GM18499 (cell line): ENCODE measurements around the gene NLRP10.
"Not testable (repeated sequence)": the region's sequence is repeated elsewhere in the genome, so short reads cannot be mapped to it uniquely, and the experiment has no call there.

ENCODE experiments used
- ATAC-seq: cut with Tn5 transposase; IDR thresholded peaks from one replicate; pipeline ENCODE4 v1.9.1; 2021; ENCODE audit warnings: moderate number of reproducible peaks; ENCODE audit not compliant: insufficient read depth, unreplicated experiment

Gene NLRP10, protein sequence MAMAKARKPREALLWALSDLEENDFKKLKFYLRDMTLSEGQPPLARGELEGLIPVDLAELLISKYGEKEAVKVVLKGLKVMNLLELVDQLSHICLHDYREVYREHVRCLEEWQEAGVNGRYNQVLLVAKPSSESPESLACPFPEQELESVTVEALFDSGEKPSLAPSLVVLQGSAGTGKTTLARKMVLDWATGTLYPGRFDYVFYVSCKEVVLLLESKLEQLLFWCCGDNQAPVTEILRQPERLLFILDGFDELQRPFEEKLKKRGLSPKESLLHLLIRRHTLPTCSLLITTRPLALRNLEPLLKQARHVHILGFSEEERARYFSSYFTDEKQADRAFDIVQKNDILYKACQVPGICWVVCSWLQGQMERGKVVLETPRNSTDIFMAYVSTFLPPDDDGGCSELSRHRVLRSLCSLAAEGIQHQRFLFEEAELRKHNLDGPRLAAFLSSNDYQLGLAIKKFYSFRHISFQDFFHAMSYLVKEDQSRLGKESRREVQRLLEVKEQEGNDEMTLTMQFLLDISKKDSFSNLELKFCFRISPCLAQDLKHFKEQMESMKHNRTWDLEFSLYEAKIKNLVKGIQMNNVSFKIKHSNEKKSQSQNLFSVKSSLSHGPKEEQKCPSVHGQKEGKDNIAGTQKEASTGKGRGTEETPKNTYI

DNA sequence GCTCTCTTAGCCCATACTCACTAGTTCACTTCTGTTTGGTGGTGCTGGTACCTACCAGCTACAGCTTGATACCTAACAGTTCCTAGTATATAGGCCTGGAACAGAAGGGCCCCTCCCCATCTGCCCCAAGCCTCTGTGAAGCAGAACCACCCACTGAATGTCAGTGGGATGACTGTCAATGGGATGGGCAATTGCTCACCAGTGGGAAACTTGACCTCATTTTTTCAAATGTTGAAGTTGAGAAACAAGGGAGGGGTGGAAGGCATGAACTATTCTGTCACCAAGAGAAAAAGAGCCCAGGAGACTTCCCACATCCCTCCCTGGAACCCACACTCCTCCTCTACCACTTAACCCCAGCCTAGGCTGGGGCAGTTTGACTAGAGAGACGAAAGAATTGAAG is at the start of gene NLRP10:
NLRP10 (minus strand) TSS at position 62 of the 400 bp plus-strand sequence. CDS start 1,952 bp downstream, outside the sequence.
- ATAC-seq: no peak

DNA sequence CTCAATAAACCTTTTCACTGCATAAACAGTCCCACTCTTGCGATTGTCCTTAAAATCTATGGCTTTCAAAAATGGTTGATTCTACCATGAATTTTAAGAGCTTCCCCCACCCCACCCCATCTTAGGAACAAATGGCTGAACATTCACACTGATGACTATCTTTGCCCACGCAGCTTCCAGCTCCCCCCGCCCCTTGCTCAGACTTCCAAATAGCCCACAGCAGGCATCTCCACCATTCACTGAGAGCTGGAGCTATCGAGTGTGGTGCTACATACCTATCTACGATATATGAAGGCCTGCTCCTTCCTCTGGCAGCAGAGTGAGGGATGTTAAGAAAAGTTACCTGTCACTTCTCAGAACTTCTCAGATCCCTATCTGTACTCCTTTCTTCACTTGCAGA is 48.6 kb upstream of the NLRP10 start:
- no peak for ATAC-seq

DNA sequence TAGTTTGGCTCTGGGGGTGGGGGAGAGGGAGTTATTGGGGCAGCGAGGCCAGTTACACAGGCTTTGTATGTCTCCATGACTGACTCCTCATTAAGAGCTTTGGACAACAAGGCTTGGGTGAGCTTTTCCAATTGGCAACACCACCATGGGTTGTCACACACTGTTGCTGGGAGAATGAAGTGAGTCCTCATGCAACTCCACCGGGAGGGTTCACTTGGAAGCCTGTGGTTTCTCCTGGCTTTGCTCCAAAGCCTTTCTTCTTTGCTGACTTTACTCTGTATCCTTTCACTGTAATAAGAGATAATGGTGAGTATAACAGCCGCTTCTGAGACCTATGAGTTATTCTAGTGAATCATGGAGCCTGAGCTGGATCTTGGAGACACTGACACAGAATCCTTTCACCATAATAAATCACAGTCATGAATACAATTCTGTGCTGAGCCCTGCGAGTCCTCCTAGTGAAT is 46.8 kb upstream of the NLRP10 start:
- ATAC-seq: no peak

DNA sequence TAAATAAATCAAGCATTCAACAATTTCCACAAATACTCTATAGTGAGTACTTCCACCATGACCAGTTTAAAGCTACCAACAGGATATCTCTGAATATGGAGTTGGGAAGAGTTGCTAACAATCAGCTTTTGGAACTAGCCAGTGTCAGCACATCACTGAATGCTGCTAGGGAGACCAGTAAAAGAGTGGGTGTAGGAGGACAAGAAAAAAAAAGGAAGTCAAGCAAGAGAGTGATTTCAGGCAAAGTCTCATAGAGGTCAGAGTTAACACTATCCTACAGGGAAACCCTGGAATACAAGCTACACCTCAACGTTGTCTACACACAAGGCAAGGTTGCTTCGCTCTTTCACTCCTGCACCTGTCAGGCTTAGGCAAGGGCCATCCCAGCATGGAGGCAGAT is 46.1 kb upstream of the NLRP10 start:
- no peak for ATAC-seq

DNA sequence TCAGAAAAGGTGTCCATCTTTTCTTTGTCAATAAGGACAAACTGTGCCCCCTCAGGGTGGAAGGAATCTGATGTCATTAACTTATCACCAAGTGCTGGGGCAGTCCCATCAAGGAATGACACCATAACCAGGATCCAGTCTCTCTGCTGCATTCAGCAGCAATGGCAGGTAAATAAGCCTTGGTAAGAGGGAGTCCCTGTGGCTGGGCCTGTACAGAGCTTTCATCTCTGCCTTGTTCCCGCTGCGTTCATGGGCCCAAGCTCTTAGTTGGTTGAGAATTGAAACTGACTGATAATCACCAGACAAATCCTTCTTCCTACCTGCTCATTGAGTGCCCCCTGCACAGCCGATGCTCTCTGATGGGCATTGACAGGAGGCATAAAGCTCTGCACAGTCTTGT is 44.6 kb upstream of the NLRP10 start:
- ATAC-seq: no peak

DNA sequence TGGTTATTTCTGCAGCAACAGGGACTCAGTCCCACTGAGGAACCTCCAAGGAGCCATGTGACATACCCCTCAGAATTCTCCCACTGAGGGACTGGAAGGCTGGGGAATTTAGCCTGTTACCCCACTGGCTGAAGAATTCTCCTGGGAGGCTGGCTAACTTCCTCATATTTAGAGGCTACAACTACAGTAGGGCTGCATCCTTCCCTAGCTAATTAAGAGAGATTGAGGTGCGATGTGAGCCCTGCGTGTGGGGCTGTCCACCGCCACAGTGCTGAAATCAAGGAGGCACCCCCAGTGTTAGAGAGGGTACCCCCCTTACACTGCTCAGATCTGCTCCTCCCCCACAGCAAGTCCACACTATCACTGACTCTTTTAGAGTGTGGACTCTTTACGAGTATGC is 43.0 kb upstream of the NLRP10 start:
- ATAC-seq: no peak

DNA sequence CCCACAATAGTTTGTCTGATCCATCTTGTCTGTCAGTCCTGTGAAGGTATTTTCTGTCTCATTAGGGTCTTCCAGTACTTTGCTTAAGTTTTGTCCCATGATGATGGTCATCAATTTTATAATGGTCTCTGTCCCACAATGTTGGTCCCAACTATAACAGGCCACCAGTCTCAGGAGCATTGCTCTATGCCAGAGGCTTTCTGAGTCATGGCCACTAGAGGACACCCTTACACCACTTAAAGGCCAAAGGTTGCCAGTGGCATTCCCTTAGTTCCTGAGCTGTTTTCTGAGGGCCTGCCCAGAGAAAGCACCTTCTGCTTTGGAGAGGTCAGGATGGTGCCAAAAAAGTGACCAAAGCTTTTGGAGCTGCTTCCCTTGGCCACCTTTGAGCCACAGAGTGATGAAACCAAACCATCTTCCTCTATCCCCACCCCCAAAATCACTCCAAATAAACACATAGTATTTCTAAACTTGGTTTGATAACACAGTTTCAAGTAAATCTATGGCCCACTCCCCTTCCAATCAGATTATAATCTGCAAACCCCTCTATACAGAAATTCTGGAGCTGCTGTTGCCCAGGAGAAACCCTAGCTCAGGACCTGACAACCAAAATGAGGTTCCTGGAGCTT is 41.2 kb upstream of the NLRP10 start:
- ATAC-seq: peak; percentile 82

DNA sequence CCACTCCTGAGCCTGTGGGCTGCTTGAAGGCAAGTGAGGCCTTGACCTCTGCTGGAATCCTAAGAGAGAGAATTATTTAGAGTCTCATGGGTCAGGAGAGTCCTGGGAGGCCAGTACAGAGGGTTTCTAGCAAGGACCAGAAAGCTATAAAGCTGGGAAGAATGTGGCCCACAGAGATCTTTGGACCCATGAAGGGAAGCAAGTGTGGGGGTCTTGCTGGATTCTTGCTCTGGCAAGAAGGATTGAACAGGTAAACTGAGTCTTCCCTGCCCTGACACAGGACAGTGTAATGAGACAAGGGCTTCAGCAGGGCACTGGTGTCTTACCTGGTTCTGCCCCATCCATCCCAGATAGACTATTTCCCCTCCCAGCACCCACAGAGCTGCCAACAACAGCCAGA is 40.3 kb upstream of the NLRP10 start:
- ATAC-seq: no peak

DNA sequence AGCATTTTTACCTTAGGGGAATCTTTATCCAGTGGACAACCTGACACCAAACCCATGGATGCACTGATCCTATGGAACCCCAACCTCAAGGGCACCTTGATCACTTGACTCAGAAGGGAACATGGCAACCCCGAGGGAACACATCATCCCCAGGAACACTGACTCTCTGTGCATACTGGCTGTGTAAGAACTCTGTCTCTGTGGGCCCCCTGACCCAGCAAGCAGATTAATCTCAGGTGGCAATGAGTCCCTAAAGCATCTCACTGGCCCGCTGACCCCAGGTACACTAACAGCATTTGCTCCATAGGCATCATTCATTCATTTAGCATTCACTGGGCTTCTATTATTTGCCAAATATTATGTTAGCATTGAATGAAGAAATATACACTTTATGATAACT is 38.8 kb upstream of the NLRP10 start:
- no peak for ATAC-seq

DNA sequence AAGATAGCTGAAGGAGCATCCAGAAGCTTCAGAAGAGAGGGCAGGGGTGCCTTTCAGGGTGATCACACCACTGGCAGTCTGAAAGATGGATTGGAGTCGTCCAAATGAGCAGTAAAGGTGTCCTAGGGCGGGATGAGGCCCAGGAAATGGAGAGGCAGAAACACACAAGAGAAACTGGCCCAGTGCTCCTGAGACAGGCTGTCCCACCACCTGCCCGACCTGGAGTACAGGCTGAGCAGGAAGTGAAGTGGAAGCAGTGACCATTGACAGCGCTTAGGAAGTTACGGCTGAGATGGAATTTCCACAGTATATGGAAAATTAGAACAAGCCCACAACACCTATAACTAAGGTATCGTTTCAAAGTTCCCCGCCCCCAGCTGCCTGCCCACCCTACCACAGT is 37.9 kb upstream of the NLRP10 start:
- no peak for ATAC-seq

DNA sequence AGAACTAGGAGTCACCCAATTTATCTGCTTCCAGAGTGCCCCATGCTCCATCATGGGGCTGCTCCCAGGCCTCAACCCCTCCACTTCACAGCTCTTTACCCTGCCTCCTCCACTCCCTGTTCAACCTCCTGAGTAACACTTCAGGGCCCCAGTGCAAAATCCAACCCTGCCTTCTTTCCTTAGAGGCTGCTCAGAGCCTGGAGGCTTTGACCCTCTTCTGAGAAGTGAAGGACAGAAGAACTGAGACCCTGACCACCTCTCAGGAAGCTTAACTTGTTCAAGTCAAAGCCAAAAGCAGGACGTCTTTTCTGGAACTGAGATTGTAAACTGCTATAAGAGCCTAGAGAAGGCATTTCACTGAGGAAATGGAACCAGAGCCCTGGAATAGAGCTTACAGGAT is 37.4 kb upstream of the NLRP10 start:
- ATAC-seq: no peak

DNA sequence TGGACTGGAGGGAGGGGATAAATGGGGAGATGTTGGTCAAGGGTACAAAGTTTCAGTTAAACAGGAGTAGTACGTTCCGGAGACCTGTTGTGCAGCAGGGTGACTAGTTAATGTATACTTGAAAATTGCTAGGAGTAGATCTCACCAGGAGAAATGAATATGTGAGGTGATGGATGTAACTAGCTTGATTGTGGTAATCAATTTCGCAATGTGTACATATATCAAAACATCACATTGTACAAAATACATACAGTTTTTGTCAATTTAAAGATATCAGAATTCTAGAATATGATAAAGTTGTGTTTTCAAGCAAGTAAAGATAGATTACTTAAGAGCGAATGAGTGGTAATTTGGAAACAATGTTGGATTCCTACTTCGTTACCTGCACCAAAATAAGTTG is 35.1 kb upstream of the NLRP10 start:
- ATAC-seq: no peak

DNA sequence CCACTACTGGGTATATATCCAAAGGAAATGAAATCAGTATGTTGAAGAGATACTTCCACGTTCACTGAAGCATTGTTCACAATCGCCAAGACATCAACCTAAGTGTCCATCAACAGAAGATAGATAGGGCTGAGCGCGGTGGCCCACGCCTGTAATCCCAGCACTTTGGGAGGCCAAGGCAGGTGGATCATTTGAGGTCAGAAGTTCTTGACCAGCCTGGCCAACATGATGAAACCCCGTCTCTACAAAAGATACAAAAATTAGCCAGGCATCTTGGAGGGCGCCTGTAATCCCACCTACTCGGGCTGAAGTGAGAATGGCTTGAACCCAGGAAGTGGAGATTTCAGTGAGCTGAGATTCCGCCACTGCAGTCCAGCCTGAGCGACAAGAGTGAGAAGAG is 34.5 kb upstream of the NLRP10 start:
- ATAC-seq: no peak

DNA sequence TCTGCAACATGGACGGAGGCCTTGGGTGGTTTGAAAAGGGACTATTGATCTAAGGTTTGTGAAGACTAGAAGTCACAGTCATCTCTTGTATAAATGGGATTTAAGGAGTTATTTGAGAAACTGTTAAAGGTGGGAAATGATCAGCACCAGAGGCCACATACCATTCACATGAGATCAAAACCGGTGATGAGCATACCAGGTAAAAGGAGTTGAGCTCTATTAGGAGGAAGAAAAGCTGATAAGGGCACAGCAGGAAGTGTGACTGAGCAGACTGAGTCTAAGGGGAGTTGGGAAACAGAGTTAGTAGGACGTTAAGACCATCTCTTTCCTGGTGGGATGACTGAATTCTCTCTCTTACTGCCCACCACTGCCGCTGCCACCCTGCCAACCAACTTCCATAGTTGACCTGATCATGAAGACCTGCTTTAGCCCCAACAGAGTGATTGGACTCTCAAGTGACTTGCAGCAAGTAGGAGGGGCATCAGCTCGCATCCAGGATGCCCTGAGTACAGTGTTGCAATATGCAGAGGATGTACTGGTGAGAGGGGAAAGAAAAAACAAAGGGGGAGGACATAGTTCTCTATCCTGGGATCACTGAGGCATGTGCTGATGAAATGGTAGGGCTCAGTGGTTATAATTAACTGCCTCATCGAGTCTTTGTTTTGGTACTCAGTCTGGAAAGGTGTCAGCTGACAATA is 29.5 kb upstream of the NLRP10 start:
- ATAC-seq: no peak

DNA sequence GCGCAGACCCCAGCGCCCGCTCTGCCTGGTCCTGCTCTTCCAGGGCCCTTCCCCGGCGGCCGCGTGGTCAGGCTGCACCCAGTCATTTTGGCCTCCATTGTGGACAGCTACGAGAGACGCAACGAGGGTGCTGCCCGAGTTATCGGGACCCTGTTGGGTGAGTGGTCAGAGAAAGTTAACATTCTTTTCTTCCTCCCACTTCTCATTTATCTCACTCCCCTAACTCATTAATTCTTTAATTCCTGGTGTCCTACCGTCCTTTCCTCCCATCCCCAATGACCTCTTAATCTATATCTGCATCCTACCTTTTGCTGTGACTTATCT is 22.3 kb upstream of the NLRP10 start:
- ATAC-seq: not testable (repeated sequence)

DNA sequence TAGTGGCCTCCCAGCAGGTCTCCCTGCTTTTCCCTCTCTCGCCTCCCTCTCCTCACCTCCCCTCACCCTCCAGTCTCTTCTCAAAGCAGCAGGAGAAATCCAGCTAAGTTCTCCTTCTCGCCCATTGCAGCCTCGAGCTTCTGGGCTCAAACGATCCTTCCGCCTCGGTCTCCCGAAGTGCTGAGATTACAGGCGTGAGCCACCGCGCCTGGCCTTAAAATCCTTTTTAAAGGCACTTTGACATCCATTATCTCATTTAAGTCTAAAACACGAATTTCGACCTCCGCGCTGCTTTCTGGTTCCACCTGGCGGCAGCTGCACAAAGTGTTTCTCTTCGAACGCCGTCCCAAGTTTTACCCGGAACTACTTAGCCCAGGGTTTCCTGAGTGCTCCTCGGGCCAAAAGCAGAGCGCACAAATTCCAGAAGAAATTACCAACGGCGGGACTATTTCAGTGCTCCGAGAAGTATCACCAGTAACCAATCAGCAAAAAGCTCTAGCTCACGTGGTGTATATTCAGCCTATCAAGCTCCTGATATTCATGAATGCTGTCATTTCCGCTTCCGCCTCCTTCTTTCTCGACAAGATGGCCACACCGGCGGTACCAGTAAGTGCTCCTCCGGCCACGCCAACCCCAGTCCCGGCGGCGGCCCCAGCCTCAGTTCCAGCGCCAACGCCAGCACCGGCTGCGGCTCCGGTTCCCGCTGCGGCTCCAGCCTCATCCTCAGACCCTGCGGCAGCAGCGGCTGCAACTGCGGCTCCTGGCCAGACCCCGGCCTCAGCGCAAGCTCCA is 21.7 kb upstream of the NLRP10 start, which contains the start of gene EIF3F:
EIF3F (plus strand) TSS at position 570 of the 792 bp plus-strand sequence; CDS start at position 586, 16 bp downstream.
- peak; percentile 96 for ATAC-seq

DNA sequence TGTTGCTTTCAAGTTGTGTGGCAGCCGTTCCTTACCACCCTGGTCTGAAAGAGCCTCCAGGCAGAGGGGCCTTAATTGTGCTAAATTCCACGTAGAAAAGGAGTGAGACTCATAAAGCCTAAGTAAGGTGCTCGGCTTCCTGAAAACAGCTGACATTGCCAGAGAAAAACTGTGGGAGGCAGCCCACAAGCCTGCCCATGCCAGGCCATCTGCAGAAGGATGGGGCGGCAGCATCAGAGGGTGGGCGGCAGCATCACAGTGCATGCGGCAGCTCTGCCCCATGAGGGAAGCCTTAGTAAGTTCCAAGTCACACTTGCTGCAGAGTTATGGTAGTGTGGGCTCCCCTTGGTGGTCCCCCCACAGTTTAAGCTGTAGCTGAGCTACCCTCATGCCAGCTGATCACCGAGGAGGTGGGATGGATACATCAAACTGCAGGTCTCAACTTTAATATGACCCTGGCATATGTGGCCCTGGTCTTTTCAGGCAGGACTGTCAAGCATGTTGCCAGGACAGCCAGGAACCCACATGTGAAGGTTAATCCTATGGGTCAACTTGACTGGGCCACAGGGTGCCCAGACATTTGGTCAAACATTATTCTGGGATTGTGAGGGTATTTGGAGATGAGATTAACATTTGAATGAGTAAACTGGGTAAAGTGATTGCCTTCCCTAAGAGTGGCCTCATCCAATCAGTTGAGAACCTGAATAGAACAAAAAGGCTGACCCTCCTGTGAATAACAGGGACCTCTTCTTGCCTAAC is 18.8 kb upstream of the NLRP10 start:
- ATAC-seq: no peak

DNA sequence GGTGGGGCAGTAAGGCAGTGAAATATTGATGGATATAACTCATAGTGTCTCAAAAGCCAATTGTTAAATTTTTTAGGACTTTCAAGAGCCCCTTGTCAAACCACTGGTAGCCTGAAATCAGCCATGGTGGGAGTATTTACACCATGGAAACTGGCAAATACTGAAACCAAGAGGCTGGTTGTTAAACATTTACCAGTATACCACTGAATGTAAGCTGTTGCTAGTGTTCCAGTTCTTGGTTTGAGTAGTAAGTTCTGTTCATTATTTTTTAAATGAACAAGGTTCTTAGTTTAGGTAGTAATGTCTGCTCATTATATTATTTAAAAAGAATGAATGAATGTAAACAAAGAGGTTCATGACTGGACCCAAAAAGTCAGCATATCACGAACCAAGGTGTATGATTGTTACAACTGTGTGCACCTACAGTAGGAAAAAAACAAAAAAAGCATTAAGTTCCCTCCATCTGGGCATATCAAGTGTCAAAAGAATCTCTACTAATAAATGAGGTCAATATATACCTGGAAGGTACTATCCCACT is 17.4 kb upstream of the NLRP10 start:
- ATAC-seq: no peak

DNA sequence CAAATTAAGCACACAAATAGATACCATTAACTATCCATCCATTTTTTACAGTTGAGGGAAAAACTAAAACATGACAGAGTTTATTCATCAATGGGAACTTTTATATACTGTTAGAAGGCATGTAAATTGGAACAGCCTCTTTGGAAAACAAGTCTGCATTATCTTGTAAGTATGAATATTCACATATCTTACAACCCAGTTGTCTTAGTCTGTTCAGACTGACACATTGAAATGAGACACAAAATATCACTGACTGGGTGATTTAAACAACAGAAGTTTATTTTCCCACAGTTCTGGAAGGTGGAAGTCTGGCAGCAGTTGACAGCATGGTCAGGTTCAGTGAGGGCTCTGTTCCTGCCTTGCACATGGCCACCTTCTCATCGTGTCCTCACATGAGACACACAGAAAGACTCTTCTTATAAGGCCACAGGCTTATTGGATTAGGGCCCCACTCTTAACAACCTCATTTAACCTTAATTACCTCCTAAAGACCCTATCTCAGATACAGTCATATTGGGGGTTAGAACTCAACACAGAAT is 16.4 kb upstream of the NLRP10 start:
- no peak for ATAC-seq
